ENCODE results near the gene ZNF639.

Gene ZNF639

DNA sequence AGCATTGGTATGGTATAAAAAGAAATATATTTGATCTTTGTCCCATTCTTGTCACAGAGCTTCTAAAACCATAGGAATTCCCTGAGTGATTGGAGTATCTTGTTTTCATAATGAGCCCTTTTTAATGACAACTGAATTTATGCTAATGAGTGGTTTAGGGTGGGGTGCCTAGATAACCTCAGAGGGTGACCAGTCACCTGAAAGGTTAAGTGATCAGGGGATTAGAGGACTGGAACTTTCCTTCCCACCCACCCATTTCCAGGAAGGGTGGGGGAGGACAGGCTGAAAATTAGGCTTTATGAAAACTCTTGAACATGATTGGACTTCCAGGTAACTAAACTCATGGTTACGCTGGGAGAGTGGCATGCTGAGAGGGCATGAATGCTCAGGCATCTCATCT is 33.2 kb downstream of the ZNF639 start:
- TF ChIP-seq, protein P1, sequence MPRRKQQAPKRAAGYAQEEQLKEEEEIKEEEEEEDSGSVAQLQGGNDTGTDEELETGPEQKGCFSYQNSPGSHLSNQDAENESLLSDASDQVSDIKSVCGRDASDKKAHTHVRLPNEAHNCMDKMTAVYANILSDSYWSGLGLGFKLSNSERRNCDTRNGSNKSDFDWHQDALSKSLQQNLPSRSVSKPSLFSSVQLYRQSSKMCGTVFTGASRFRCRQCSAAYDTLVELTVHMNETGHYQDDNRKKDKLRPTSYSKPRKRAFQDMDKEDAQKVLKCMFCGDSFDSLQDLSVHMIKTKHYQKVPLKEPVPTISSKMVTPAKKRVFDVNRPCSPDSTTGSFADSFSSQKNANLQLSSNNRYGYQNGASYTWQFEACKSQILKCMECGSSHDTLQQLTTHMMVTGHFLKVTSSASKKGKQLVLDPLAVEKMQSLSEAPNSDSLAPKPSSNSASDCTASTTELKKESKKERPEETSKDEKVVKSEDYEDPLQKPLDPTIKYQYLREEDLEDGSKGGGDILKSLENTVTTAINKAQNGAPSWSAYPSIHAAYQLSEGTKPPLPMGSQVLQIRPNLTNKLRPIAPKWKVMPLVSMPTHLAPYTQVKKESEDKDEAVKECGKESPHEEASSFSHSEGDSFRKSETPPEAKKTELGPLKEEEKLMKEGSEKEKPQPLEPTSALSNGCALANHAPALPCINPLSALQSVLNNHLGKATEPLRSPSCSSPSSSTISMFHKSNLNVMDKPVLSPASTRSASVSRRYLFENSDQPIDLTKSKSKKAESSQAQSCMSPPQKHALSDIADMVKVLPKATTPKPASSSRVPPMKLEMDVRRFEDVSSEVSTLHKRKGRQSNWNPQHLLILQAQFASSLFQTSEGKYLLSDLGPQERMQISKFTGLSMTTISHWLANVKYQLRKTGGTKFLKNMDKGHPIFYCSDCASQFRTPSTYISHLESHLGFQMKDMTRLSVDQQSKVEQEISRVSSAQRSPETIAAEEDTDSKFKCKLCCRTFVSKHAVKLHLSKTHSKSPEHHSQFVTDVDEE (CRISPR knock-in tag; IDR thresholded peaks at IDR 0.05): no peak
- no peak for ATAC-seq

- ATAC-seq: no peak
- TF ChIP-seq ZFP30 (CRISPR knock-in tag; IDR thresholded peaks at IDR 0.05) (no peak), ZC3H10 (CRISPR knock-in tag; IDR thresholded peaks at IDR 0.05) (no peak), OSR1 (CRISPR knock-in tag; IDR thresholded peaks at IDR 0.05) (no peak), ZNF8 (CRISPR knock-in tag; IDR thresholded peaks at IDR 0.05) (no peak), ISL1 (CRISPR knock-in tag; IDR thresholded peaks at IDR 0.05) (no peak), ARNTL (CRISPR knock-in tag; IDR thresholded peaks at IDR 0.05; ENCODE audit: borderline replicate concordance, low read depth) (no peak), PATZ1 (CRISPR knock-in tag; IDR thresholded peaks at IDR 0.05; ENCODE audit: borderline replicate concordance) (no peak), ZNF565 (CRISPR knock-in tag; conservative IDR thresholded peaks at IDR 0.05; ENCODE audit: low read depth) (no peak), CSDC2 (CRISPR knock-in tag; IDR thresholded peaks at IDR 0.05) (no peak), ZNF70 (CRISPR knock-in tag; IDR thresholded peaks at IDR 0.05) (no peak), ZFP3 (CRISPR knock-in tag; IDR thresholded peaks at IDR 0.05) (no peak), GLIS3 (CRISPR knock-in tag; IDR thresholded peaks at IDR 0.05) (no peak), CSRNP3 (CRISPR knock-in tag; IDR thresholded peaks at IDR 0.05) (no peak), TCF4 (CRISPR knock-in tag; IDR thresholded peaks at IDR 0.05; ENCODE audit: borderline replicate concordance) (no peak)
- TF ChIP-seq, protein P2, sequence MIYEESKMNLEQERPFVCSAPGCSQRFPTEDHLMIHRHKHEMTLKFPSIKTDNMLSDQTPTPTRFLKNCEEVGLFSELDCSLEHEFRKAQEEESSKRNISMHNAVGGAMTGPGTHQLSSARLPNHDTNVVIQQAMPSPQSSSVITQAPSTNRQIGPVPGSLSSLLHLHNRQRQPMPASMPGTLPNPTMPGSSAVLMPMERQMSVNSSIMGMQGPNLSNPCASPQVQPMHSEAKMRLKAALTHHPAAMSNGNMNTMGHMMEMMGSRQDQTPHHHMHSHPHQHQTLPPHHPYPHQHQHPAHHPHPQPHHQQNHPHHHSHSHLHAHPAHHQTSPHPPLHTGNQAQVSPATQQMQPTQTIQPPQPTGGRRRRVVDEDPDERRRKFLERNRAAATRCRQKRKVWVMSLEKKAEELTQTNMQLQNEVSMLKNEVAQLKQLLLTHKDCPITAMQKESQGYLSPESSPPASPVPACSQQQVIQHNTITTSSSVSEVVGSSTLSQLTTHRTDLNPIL (CRISPR knock-in tag; IDR thresholded peaks at IDR 0.05; ENCODE audit: low read depth): no peak
- TF ChIP-seq, protein P1 (CRISPR knock-in tag; IDR thresholded peaks at IDR 0.05): no peak
- TF ChIP-seq, protein P3, sequence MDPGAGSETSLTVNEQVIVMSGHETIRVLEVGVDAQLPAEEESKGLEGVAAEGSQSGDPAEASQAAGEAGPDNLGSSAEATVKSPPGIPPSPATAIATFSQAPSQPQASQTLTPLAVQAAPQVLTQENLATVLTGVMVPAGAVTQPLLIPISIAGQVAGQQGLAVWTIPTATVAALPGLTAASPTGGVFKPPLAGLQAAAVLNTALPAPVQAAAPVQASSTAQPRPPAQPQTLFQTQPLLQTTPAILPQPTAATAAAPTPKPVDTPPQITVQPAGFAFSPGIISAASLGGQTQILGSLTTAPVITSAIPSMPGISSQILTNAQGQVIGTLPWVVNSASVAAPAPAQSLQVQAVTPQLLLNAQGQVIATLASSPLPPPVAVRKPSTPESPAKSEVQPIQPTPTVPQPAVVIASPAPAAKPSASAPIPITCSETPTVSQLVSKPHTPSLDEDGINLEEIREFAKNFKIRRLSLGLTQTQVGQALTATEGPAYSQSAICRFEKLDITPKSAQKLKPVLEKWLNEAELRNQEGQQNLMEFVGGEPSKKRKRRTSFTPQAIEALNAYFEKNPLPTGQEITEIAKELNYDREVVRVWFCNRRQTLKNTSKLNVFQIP (CRISPR knock-in tag; IDR thresholded peaks at IDR 0.05; ENCODE audit: borderline replicate concordance, low read depth): no peak
These were observed 40.5 kb downstream of the ZNF639 start for GRCh38 chr3:179363332-179363731.

- no peak for ATAC-seq
- TF ChIP-seq TCF4 (CRISPR knock-in tag; IDR thresholded peaks at IDR 0.05; ENCODE audit: borderline replicate concordance): no peak
- no peak for TF ChIP-seq ARNTL (CRISPR knock-in tag; IDR thresholded peaks at IDR 0.05; ENCODE audit: borderline replicate concordance, low read depth)
- TF ChIP-seq, protein P3 (CRISPR knock-in tag; IDR thresholded peaks at IDR 0.05; ENCODE audit: borderline replicate concordance, low read depth): no peak
- no peak for TF ChIP-seq ZNF70 (CRISPR knock-in tag; IDR thresholded peaks at IDR 0.05)
- TF ChIP-seq TOX (CRISPR knock-in tag; IDR thresholded peaks at IDR 0.05; ENCODE audit: borderline replicate concordance): no peak
- no peak for TF ChIP-seq ISL1 (CRISPR knock-in tag; IDR thresholded peaks at IDR 0.05)
- TF ChIP-seq ESRRG (CRISPR knock-in tag; IDR thresholded peaks at IDR 0.05): no peak
- TF ChIP-seq ZC3H10 (CRISPR knock-in tag; IDR thresholded peaks at IDR 0.05): no peak
These were observed 46.8 kb downstream of the ZNF639 start for GRCh38 chr3:179369621-179370020.

Measured in SK-N-SH treated with all-trans-retinoic acid at 6 μM for 48 hours (cell line).